ENCODE data around the gene HOXA11. TPM values are rescaled to one million over a fixed set of nuclear protein-coding genes. Genes with fewer than 3 reads are reported as not detected.

HOXA11 gene
- total RNA-seq, 1 donor from 2014 or later = not detected

GRCh38 chr7:27157702-27158431, 27.2 kb downstream of the HOXA11 start:
- TF ChIP-seq CTCF (IDR thresholded peaks at IDR 0.05) = no peak
- no peak overlapping the region for H3K4me3 Mint-ChIP-seq (ENCODE audit: unreplicated experiment)
- no peak for DNase-seq (ENCODE audit: low spot score)
- H3K27ac Mint-ChIP-seq (ENCODE audit: unreplicated experiment) = no peak overlapping the region
- peaks cover 14% of the 10 kb centered on the region for H3K4me1 Mint-ChIP-seq (ENCODE audit: low read depth)
- H3K27me3 Mint-ChIP-seq (ENCODE audit: low read depth) = peaks cover 78% of the 10 kb centered on the region
- H3K36me3 Mint-ChIP-seq (ENCODE audit: low read depth) = peaks cover 7% of the 10 kb centered on the region
- peaks cover 4% of the 10 kb centered on the region for H3K9me3 Mint-ChIP-seq (ENCODE audit: low read depth)

DNA sequence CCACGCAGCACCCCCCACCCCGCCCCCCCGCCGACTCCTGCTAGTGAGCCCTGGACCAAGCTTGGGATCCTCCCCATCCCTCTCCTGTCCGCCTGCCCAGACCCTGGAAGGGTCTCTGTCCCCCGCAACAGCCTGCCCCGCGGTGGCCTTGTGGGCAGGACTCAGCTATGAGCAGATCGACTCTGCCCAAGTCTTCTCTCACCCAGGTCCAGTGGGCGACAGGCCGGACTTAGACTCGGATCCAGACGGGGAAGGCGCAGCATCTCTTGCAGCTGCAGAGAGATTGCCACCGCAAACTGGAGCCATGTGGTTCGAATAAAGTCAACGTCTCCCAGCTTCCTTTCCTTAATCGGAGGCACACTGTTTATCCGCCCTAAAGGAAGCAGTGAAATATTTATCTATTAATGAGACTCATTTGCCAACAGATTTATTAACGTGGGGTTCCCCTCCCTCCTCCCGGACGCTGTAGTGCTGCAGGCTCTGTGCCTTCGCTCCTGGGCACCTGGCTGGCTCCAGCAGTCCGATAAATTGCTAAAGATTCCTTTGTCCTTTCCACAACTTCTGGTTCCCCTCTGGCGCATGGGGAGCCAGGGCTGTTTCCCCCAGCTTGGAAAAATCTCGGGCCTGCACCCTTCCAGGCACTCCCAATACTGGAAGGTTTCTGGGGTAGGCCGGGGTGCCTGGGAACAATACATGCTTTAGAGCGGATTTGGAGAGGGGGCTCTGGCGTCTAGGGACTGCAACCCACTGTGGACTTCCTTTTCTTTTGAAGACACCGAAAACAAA, 27.9 kb downstream of the HOXA11 start:
- no peak for DNase-seq (ENCODE audit: low spot score)
- no peak overlapping the region for H3K27ac Mint-ChIP-seq (ENCODE audit: unreplicated experiment)
- TF ChIP-seq CTCF (IDR thresholded peaks at IDR 0.05) = no peak
- peaks cover 77% of the 10 kb centered on the region for H3K27me3 Mint-ChIP-seq (ENCODE audit: low read depth)
- H3K4me3 Mint-ChIP-seq (ENCODE audit: unreplicated experiment) = no peak overlapping the region
- H3K4me1 Mint-ChIP-seq (ENCODE audit: low read depth) = peaks cover 14% of the 10 kb centered on the region
- peaks cover 7% of the 10 kb centered on the region for H3K36me3 Mint-ChIP-seq (ENCODE audit: low read depth)
- H3K9me3 Mint-ChIP-seq (ENCODE audit: low read depth) = peaks cover 4% of the 10 kb centered on the region

DNA sequence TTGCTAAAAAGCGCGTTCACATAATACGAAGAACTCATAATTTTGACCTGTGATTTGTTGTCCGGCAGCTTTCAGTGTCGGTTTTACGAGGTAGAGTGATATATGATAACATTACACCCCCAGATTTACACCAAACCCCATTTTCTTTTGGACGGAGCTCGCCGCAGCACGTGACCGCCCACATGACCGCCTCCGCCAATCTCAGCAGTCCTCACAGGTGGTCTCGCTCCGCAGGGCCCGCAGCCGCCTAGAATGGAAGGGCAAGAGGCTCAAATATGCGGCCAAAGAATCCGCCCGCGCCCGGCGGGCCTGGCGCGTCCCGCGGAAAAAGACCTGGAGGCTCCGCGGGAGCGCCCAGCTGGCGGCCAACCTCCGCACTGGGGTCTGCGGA, 28.5 kb downstream of the HOXA11 start, which contains the start of gene HOXA7:
HOXA7 (minus strand) TSS at position 168 of the 391 bp plus-strand sequence; CDS start at position 38, 130 bp downstream.
- DNase-seq (ENCODE audit: low spot score) = no peak
- H3K4me1 Mint-ChIP-seq (ENCODE audit: low read depth) = peaks cover 16% of the 10 kb centered on the region
- no peak within 1 kb of the TSS for H3K27ac Mint-ChIP-seq (ENCODE audit: unreplicated experiment)
- H3K9me3 Mint-ChIP-seq (ENCODE audit: low read depth) = peaks cover 4% of the 10 kb centered on the region
- no peak for TF ChIP-seq CTCF (IDR thresholded peaks at IDR 0.05)
- H3K27me3 Mint-ChIP-seq (ENCODE audit: low read depth) = peaks cover 79% of the 10 kb centered on the region
- H3K4me3 Mint-ChIP-seq (ENCODE audit: unreplicated experiment) = no peak within 1 kb of the TSS
- peaks cover 7% of the 10 kb centered on the region for H3K36me3 Mint-ChIP-seq (ENCODE audit: low read depth)

DNA sequence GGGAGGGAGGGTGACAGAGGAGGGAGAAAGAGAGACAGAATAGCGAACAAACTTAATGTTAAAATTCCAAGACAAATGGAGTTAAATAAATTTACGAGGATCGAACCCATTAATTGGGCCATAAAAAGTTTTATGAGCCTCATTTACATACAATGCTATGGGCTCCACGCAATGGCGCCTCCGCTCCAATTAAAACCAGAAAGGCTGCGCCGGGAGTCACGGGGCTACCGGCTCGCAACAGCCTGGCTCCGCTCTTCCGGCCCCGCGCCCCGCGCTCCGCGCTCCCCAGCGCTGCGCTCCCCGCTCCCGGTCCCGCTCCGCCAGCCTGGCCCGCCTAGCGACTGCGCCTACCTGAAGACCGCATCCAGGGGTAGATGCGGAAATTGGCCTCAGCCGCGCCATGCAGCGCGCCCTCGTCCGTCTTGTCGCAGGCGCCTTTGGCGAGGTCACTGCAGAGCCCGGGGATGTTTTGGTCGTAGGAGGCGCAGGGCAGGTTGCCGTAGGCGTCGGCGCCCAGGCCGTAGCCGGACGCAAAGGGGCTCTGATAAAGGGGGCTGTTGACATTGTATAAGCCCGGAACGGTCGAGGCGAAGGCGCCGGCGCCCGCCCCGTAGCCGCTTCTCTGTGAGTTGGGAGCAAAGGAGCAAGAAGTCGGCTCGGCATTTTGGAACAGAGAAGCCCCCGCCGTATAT, 29.1 kb downstream of the HOXA11 start:
- no peak overlapping the region for H3K4me3 Mint-ChIP-seq (ENCODE audit: unreplicated experiment)
- H3K4me1 Mint-ChIP-seq (ENCODE audit: low read depth) = peaks cover 19% of the 10 kb centered on the region
- H3K9me3 Mint-ChIP-seq (ENCODE audit: low read depth) = peaks cover 4% of the 10 kb centered on the region
- H3K36me3 Mint-ChIP-seq (ENCODE audit: low read depth) = peaks cover 7% of the 10 kb centered on the region
- H3K27me3 Mint-ChIP-seq (ENCODE audit: low read depth) = peaks cover 81% of the 10 kb centered on the region
- H3K27ac Mint-ChIP-seq (ENCODE audit: unreplicated experiment) = no peak overlapping the region
- no peak for TF ChIP-seq CTCF (IDR thresholded peaks at IDR 0.05)
- no peak for DNase-seq (ENCODE audit: low spot score)

All from chondrocyte (in vitro differentiated cells).